Activated effector memory CD4-positive, alpha-beta T cell treated with anti-CD3 and anti-CD28 coated beads, Interleukin-2, amount 50 U/mL, for 16 hours (primary cell): ENCODE measurements around the gene HNRNPLL.

ENCODE experiments used
- DNase-seq: peaks from one replicate; pipeline ENCODE4 v3.0.0-alpha.2; 2020

Gene HNRNPLL

DNA sequence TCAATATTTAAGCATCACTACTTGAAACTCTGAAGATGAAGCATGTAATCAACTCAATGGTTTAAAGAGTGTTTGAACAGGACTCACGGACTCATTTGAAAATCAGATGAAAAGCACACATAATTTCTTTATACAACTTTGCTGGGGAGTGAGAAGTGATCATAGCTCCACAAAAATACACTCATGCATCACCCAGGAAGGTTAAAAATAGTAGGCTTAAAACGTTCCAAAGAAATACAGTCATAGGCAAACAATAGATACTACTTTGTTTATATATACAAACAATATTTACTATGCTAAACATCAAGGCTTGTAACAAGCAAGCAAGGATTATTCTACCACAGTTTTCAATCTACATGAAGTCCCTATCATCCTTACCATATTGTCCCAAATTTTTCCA lies 11.6 kb downstream of the HNRNPLL start:
- no peak for DNase-seq

DNA sequence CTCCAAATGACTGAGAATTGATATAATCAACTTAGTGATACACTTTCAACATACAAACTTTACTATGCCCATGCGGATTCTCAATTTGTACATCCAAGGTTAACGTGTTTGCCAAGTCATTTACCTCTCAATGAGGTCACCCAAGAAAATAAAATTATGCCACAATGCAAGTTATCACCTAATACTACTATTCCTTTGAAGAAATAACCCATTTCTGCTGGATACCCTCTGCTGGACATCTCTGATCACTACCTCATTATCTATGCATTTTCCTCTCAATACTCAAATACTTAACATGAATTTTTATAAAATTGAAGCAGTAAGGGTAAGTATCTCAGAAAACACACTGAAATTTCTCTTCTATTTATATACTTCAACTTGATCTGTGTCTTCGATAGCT lies 12.7 kb downstream of the HNRNPLL start:
- DNase-seq: no peak

DNA sequence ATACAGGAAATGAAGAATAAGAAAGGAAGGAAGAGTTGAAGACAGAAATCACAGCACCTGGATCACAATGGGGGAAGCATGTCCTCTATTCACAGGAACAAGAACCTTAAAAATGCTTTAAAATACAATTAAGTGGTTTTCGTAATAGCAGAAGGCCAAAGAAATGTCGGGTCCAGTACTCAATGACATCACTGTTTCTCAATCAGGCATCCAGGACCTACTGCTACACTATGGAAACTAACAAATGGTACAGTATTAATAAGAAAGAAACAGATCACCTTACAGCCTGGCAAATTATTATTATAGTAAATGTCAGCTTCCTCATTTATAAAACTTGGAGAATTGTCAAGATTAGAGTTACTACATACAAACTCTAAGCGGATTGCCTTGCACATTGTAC lies 15.8 kb downstream of the HNRNPLL start:
- no peak for DNase-seq

DNA sequence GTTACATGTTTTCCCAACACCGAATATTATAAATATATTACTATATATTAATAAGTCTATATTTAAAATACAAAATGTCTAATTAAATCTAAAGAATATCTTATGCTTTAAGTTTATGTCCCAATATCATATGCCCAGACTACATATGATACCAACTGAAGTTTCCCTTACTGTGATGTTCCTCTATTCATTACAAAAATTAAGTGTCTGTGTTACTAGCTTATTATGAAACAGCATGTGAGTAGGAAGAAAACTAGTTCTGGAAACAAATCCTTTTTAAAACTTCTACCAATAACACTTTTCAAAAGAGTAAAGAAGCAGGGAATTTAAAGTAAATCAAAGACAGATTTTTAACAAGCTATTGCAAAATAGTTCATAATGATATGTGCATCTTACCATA lies 17.8 kb downstream of the HNRNPLL start:
- DNase-seq: no peak

GRCh38 chr2:38583994-38584393 lies 18.7 kb downstream of the HNRNPLL start:
- no peak for DNase-seq

DNA sequence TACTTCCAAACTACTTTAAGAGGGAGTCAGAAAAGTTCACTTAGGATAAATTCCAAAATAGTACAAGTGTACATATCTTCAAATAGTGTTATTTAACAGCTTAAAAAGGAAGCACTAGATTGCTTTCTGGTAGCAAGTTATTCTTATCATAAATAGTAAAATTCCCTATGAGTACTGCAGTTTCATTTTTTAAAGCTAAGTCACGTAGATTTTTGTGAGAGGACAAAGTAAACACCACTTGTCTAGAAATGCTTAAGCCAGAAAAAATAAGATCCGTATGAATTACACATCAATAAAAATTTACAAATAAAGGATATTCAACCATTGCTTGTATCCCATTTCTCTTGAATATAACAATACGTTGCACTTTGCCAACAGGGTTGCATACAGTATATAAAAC lies 19.2 kb downstream of the HNRNPLL start:
- no peak for DNase-seq

DNA sequence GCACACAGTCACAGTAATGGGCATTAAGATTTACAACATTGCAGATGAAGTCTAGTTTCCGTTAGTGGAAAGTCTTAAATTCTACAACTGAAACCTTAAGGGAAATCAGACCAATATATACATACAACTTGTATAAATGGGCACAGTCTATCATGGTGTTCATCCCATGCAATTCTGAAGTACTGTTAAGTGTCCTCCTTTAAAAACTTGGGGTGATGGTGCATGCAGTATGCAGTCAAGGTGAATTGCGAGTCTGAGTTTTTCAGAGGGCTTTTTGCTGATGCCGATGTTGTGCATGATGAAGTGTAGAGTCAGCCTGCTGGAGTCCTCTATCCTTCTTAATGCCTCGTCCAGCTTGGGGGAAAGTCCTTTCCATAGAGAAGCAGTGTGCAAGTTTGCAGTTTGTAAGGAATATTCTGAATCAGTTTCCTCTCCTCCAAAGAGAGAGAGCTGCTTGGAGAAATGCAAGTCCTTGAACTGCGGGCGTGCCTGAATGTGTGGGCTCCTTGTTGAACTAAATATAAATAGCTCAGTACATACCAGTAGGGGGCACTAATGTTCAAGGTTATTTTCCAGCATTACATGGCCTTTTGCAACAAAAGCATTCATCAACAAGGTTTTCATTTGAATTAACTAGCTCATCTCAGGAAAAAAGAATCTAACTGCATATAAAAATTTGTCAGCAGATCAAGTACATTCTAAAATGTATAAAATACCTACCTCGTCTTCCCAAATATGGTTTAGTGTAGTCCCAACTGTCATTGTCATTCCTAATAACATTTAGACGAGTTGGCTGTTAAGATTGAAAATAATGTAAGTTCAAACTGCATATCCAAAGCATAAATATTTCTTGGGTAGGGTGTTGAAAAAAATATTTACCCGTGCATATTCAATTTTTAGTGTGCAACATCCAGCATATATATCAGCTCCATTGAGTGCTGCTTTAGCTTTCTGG lies 21.3 kb downstream of the HNRNPLL start:
- peak; percentile 72 for DNase-seq

GRCh38 chr2:38580115-38580636 lies 22.6 kb downstream of the HNRNPLL start:
- DNase-seq: no peak

- DNase-seq: no peak
Measured at GRCh38 chr2:38578832-38579231, 23.9 kb downstream of the HNRNPLL start.

DNA sequence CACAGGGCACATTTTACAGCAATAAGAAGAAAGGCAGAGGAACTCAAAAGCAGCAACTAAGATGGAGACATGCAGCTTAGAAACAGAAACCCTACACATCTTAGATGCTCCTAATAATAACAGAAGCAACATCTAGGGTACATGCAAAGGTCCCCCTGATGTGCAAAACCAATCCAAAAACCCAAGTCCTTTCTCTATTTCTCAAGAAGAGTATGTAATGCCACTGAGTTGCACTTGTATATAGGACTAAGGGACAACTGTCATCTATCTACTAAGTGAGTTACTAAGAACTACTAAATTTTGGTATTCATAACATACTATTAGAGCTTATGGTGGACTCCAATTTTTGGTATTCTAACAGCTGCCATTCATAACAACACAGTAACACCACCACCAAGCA lies 28.4 kb downstream of the HNRNPLL start:
- DNase-seq: no peak

DNA sequence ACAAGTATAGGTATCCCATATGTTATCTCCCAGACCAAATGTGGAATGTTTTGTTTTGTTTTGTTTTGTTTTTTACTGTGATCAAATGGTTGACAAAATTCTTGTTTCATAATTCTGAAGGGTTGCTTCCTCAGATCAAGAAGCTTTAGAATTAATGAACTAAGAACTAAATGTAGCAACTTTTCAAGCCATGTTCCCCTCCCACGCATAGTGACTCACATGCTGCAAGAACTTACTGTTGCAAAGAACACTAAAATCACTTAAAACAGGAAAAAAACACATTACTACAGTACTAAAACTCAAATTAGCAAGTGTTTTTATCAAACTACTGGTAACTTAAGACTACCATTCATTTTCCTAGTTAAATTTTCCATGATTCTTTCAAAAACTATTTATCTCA lies 30.6 kb downstream of the HNRNPLL start:
- DNase-seq: peak; percentile 70

GRCh38 chr2:38571193-38571592 lies 31.5 kb downstream of the HNRNPLL start:
- DNase-seq: no peak

DNA sequence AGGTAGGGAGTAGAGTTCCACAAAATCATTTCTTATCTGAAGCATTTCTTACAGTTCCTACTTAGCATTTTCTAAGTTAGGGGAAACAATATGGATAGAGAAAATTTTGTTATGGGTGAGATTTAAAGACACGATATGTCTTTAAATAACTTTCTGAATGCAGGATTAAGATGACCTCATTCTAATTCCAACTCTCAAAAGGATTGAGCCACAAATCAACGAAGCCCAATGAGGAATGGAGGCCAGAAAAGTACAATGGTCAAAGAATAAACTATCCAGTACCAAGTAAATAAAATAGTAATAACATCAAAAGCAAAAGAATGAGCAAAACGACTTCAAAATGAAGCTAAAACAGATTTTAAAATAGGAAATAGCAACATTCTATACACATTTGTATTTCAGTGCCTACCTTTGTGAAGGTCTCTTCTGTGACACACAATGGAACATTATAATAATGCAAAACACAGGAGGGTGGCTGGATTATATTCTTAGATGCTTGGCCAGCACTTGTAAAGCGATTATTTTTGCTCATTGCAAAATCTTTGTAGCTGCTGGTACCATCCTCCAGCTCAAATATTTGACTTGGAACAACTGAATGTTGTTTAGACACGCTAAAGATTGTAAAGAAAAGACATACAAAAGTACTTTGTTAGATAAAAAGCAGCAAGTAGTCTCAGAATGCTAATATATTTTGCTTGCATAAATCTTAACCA lies 33.8 kb downstream of the HNRNPLL start:
- no peak for DNase-seq

DNA sequence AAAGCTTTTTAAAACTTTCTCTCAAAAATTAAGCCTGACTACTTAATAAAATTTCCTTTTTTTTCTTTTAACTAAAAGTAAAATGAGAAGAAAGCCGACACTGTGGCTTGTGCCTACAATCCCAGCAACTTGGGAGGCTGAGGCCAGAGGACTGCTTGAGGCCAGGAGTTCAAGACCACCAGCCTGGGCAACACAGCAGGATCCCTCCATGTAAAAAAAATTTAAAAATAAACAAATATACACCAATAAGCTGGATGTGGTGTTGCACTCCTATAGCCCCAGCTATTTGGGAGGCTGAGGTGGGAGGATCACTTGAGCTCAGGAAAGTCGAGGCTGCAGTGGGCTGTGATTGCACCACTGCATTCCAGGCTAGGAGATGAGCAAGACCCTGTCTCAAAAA lies 37.4 kb downstream of the HNRNPLL start:
- no peak for DNase-seq

- DNase-seq: no peak
Measured at GRCh38 chr2:38561691-38562090, 41.0 kb downstream of the HNRNPLL start.

DNA sequence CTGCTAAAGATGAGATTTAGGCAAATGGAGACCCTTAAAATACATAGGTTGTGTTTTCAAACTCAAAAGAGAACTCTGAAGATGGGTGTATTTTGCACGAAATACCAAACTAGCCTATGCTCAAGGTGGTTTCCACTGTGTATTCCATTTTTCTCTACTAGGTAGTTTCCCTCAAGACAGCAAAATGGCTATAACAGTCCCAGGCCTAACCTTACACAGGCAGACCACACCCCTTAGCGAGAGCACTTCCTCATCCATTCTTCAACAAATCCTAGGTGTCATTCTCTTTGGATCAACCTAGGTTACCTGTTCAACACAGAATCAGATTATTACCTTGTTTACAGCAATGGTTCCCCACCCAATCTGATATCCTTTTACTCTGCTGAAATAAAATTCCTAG lies 42.6 kb downstream of the HNRNPLL start:
- DNase-seq: no peak

GRCh38 chr2:38557981-38558380 lies 44.7 kb downstream of the HNRNPLL start:
- no peak for DNase-seq

GRCh38 chr2:38557217-38557616 lies 45.5 kb downstream of the HNRNPLL start:
- no peak for DNase-seq

DNA sequence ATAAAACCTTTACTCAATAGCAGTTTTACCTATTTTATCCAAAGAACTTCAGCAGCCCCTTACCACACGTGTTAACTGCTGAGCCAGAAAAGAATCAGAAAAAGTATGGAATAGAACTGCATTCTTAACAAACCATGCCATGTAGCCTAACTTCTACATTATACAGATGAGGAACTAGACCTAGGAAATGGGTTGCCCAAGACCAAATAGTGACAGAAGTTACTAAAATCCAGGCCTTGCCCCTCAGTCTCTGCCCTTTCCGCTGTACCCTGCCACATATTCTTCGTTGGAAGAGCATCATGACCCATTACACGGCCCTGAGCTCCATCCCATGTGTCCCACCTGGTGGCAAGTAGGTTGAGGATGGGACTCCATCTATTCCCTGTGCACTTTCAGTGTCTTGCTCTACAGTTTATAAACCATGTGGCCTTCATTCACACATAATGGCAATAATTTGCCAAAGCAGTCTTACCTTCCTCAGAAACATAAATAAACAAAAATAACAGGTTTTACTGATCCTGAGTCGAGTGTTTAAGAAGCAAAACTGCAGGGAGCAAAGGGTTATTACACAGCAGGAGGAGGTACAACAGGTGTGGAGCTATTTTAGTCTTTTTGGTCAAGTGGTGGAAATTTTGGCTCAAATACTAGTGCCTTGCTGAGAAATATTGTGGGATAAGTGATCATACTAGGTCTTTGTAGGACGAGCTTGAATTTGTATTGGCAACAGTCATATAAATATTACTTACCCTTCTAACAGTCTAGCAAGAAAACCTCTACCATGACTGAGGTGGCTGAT lies 46.5 kb downstream of the HNRNPLL start:
- DNase-seq: no peak

DNA sequence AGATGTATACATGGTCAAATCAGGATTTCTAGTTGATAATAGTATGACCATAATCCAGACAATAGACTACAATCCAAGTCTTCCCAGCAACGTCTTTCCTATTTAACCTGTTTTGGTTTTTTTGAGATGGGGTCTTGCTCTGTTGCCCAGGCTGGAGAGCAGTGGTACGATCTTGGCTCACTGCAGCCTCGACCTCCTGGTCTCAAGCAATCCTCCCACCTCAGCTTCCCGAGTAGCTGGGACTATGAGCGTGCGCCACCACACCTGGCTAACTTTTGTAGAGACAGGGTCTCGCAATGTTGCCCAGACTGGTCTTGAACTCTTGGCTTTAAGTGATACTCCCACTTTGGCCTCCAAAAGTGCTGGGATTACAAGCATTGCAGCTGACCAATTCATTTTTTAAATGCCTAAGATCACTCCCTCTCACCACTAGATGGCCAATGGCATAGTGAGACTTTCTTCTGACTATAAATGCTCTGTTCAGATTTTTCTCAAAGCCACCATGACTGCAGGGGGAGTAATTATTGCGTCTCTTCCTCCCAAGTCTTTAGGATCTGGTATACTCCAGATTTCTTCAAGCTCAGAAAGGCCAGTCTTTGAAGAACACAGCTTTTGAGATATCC lies 47.6 kb downstream of the HNRNPLL start:
- DNase-seq: no peak

DNA sequence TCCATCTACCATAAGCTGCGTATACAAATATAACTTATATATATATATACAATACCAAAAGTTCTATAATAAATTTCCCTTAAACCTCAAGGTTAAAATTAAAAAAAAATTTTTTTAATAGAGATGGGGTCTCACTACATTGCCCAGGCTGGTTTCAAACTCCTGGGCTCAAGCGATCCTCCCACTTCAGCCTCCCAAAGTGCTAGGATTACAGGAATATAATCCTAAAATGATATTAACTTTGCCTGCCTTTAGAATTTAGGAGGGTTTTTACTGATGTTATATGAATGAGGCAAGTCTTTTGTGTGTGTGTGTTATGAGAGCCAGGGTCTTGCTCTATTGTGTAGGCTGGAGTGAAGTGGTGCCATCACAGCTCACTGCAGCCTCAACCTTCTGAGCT lies 49.2 kb downstream of the HNRNPLL start:
- no peak for DNase-seq

DNA sequence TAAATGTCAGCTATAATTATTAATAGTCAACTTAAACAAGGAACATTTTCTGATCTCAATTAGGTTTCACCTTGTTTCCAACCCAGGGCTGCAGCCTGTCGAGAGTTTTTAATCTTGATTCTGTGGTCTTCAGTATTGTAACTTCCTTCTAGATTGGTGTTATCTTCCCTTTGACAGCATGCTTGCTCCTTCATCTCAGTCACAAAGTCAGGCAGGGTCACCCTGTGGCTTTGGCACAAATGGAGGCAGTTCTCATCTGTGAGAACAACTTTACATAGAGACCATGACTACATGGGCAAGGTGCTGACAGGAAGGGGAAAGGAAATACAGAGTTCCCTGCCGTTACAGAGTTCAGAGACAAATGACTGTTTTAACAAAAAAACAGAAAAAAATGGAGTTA lies 50.5 kb downstream of the HNRNPLL start:
- no peak for DNase-seq

GRCh38 chr2:38551746-38552145 lies 51.0 kb downstream of the HNRNPLL start:
- DNase-seq: no peak
